Immature natural killer cell (primary cell): ENCODE measurements around the gene CMTM8. TPM values are rescaled to one million over a fixed set of nuclear protein-coding genes. Genes with fewer than 3 reads are reported as not detected.
A peak's percentile ranks its signal among the peaks of the same experiment; 100 is the strongest.

ENCODE experiments used
- DNase-seq, 3 donors: peaks; one replicate each; pipeline ENCODE4 v3.0.0; 2022; ENCODE audit warnings: mixed read lengths in 1 of 3
- H3K27ac Mint-ChIP-seq, 6 donors: one replicate each; pipeline ENCODE4 v1.8.0; 2020; ENCODE audit warnings: mixed read lengths in 6 of 6, mild to moderate bottlenecking in 5 of 6, inconsistent platforms in 4 of 6, moderate library complexity in 3 of 6
- H3K27me3 Mint-ChIP-seq, 3 donors: one replicate each; pipeline ENCODE4 v1.8.0; 2020 to 2021; ENCODE audit warnings: low read depth in 3 of 3, mild to moderate bottlenecking in 3 of 3, mixed read lengths in 3 of 3, moderate library complexity in 3 of 3, inconsistent platforms in 1 of 3
- H3K36me3 Mint-ChIP-seq, 3 donors: one replicate each; pipeline ENCODE4 v1.8.0; 2020; ENCODE audit warnings: mixed read lengths in 3 of 3, inconsistent platforms in 2 of 3, mild to moderate bottlenecking in 2 of 3
- H3K4me1 Mint-ChIP-seq, 2 donors: one replicate each; pipeline ENCODE4 v1.8.0; 2020; ENCODE audit warnings: inconsistent platforms in 2 of 2, mild to moderate bottlenecking in 2 of 2, mixed read lengths in 2 of 2, moderate library complexity in 1 of 2
- H3K4me3 Mint-ChIP-seq, 5 donors: one replicate each; pipeline ENCODE4 v1.8.0; 2020; ENCODE audit warnings: mild to moderate bottlenecking in 5 of 5, mixed read lengths in 5 of 5, inconsistent platforms in 3 of 5, moderate library complexity in 3 of 5
- H3K9me3 Mint-ChIP-seq, 6 donors: one replicate each; pipeline ENCODE4 v1.8.0; 2020; ENCODE audit warnings: mild to moderate bottlenecking in 6 of 6, mixed read lengths in 6 of 6, inconsistent platforms in 4 of 6, moderate library complexity in 3 of 6
- polyA plus RNA-seq, 3 donors: library from polyadenylated mRNA; unstranded; fragments of 300-500 nt; fragmentation: Illumina TruSeq; gene quantifications; one replicate each; pipeline ENCODE4 v1.2.3, GENCODE V29; 2021

Gene CMTM8
- polyA plus RNA-seq, 3 donors from 2014 or later: 1.8 to 2.0 TPM; not detected in 1

DNA sequence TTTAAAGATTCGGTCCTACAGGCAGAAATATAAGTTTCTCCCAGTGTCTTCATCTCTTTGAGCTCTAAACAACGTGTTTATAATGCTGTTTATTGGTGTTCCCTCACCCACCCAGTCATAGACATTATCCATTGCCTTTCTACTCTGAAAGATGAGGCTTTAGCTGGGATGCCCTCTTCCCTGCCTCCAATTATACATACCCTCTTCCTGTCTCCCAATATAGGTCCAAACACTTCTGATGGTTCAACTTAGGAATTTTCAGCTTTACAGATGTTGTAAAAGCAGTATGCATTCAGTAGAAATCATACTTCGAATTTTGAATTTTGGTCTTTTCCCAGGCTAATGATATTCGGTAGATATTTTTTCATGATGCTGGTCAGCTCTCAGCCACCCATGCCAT lies 2.6 kb downstream of the CMTM8 start:
- Mint-ChIP-seq H3K9me3 (peaks cover 0 to 2% (median 0%) of the 10 kb centered on the region in 6 donors), H3K4me3 (peak overlapping the region in 1 of 5 donors; percentile 11), H3K27me3 (peaks cover 2 to 16% (median 16%) of the 10 kb centered on the region in 3 donors), H3K27ac (no peak overlapping the region), H3K36me3 (no peaks in the 10 kb centered on the region), H3K4me1 (peaks cover 17 to 27% of the 10 kb centered on the region in 2 donors)
- DNase-seq: no peak

DNA sequence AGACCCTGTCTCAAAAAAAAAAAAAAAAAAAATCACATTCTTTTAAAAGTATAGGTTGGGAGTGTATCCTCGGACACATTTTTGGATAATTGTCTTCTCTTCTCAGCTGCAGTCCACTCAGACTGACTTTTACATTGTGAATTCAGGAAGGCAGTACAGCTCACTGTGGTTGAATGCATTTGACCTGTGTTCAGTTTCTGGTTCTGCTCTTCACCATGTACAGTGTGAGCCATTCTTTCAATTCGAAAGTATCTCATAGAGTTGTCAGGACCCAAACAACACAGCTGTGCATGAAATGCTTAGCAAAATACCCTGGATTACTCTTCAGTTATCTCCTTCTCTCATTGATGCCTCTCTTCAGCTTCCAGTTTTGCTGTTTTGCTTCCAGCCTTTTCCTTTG lies 5.0 kb downstream of the CMTM8 start:
- peaks cover 19 to 24% of the 10 kb centered on the region in 2 donors for H3K4me1 Mint-ChIP-seq
- H3K27ac Mint-ChIP-seq: no peak overlapping the region
- H3K4me3 Mint-ChIP-seq: no peak overlapping the region

DNA sequence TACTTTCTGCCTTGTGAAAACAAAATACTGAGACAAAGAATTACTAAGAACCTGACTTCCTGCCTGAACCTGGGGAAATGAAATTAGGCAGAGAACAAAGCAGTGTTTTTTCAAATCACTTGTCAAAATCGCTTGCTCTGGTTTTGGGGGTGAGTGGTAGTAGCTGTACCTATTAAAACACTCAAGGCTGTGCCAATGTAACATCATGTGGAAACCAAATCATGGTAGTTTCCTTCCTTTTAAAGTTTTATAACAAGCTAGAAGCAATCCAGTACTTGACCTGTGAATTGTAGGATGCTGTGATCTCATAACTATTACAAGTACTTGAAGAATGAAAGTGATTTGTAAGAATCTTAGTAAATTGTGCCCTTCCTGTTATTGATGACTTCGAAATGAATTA lies 6.7 kb downstream of the CMTM8 start:
- DNase-seq: no peak
- Mint-ChIP-seq H3K27me3 (peaks cover 2 to 7% (median 2%) of the 10 kb centered on the region in 3 donors), H3K4me3 (no peak overlapping the region), H3K27ac (no peak overlapping the region), H3K9me3 (no peaks in the 10 kb centered on the region), H3K36me3 (no peaks in the 10 kb centered on the region), H3K4me1 (peaks cover 12 to 18% of the 10 kb centered on the region in 2 donors)

More for the DNA sequence above, 5.0 kb downstream of the CMTM8 start:
- no peak for DNase-seq
- no peaks in the 10 kb centered on the region for H3K9me3 Mint-ChIP-seq
- no peaks in the 10 kb centered on the region for H3K36me3 Mint-ChIP-seq
- H3K27me3 Mint-ChIP-seq: peaks cover 2 to 17% (median 7%) of the 10 kb centered on the region in 3 donors

DNA sequence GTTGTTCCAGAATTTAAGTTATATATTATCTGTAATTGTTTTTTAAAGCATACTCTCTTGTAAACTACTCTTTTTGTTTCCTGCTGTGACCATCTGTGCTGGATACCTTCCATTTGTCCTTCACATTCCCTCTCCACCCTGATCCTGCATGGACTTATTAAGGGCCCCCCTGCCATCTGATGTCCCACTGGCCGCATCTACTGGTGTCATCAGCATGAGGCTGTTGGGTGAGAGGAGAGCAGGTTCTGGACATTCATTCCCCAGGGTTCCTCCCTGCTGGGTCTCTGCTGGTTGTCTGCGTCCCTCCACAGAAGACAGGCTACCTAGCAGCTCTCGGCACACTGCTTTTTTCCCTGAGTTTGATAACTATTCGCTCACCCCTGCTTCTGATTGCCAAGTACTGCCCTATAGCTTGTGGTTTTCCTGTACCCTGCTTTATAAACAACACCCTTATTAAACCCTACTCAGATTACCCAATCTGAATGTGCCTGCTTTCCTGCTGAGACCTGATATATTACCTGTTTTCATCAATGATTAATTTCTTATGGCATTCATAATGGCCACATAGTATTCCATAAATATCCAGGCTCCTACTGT lies 7.7 kb downstream of the CMTM8 start:
- DNase-seq: no peak
- no peak overlapping the region for H3K4me3 Mint-ChIP-seq
- no peak overlapping the region for H3K27ac Mint-ChIP-seq
- peaks cover 0 to 4% (median 2%) of the 10 kb centered on the region in 3 donors for H3K27me3 Mint-ChIP-seq
- no peaks in the 10 kb centered on the region for H3K9me3 Mint-ChIP-seq
- peaks cover 11 to 16% of the 10 kb centered on the region in 2 donors for H3K4me1 Mint-ChIP-seq
- H3K36me3 Mint-ChIP-seq: no peaks in the 10 kb centered on the region

DNA sequence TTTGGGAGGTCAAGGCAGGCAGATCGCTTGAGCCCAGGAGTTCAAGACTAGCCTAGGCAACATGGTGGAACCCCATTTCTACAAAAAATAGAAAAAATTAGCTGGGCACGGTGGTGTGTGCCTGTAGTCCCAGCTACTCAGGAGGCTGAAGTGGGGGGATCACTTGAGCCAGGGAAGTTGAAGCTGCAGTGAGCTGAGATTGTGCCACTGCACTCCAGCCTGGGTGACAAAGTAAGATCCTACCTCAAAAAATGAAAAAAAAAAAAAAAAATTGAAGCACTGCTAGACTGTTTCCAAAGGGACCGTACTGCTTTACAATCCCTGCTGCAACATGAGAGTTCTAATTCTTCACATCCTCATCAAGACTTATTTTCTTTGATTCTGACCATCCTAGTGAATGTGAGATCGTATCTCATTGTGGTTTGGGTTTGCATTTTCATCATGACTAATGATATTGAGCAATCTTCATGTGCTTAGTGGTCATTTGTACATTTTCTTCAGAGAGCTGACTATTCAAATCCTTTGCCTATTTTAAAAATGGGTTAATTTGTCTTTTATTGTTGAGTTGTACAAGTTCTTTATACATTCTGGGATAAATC lies 10.8 kb downstream of the CMTM8 start:
- Mint-ChIP-seq H3K4me1 (peaks cover 11 to 16% of the 10 kb centered on the region in 2 donors), H3K9me3 (no peaks in the 10 kb centered on the region), H3K27ac (no peak overlapping the region), H3K36me3 (no peaks in the 10 kb centered on the region), H3K4me3 (no peak overlapping the region), H3K27me3 (peaks cover 0 to 2% (median 0%) of the 10 kb centered on the region in 3 donors)
- peak in 1 of 3 donors; percentile 2 for DNase-seq

DNA sequence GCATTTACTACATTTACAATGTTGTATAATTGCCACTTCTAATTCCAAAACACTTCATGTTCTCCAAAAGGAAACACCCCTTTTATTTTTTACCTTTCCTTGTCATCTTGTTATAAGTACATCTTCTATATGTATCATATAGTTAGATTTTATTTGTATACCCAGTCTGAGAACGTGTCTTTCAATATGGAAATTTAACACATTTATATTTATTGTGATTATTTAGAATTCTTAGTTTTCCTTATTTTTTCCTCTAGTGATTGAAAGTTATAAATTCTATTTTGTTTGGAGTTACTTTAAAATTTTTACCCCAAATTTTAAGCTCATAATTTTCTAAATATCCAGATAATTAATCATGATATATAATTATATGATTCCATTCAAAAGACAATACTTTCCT lies 15.8 kb downstream of the CMTM8 start:
- H3K4me1 Mint-ChIP-seq: peaks cover 4 to 14% of the 10 kb centered on the region in 2 donors
- DNase-seq: no peak
- peaks cover 0 to 2% (median 0%) of the 10 kb centered on the region in 3 donors for H3K27me3 Mint-ChIP-seq
- no peak overlapping the region for H3K4me3 Mint-ChIP-seq
- H3K27ac Mint-ChIP-seq: no peak overlapping the region
- H3K9me3 Mint-ChIP-seq: peaks cover 0 to 6% (median 3%) of the 10 kb centered on the region in 6 donors
- peaks cover 0 to 6% (median 4%) of the 10 kb centered on the region in 3 donors for H3K36me3 Mint-ChIP-seq

DNA sequence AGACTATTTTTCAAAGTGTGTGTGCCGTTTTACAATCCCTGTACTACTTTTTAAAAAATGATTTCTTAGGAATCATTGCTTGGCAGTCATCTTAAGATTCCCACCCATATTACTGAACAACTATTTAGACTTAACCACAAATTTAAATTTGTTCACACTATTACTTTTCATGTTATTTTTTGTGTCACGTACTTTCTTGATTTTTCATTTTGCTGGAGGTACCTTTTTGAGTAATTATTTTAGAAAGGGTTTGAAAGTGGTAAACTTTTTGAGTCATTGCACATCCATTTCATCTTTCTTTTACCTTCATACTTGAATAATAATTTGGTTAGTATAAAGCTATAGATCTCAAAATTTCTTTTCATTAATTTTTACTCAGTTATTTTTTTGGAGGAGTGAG lies 16.9 kb downstream of the CMTM8 start:
- no peak overlapping the region for H3K27ac Mint-ChIP-seq
- peaks cover 0 to 6% (median 4%) of the 10 kb centered on the region in 3 donors for H3K36me3 Mint-ChIP-seq
- H3K27me3 Mint-ChIP-seq: peaks cover 0 to 2% (median under 1%) of the 10 kb centered on the region in 3 donors
- peaks cover 0 to 5% of the 10 kb centered on the region in 2 donors for H3K4me1 Mint-ChIP-seq
- peaks cover 0 to 6% (median 3%) of the 10 kb centered on the region in 6 donors for H3K9me3 Mint-ChIP-seq
- no peak for DNase-seq
- H3K4me3 Mint-ChIP-seq: no peak overlapping the region

DNA sequence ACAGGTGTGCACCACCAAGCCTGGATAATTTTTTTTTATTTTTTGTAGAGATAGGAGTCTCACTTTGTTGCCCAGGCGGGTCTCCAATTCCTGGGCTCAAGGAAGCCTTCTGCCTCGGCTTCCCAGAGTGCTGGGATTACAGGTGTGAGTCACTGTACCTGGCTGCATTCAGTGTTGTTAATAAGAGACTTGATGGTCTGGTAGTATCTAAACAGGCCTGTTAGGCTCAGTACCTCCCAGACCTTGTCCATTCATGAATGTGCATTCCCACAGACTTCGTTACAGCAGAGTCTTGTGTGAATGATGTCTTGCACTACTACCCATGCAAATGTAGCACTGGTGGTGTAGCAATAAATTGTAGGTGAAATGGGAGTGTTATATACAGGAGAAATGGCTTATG lies 17.7 kb downstream of the CMTM8 start:
- H3K4me1 Mint-ChIP-seq: peaks cover 0 to 5% of the 10 kb centered on the region in 2 donors
- H3K4me3 Mint-ChIP-seq: no peak overlapping the region
- peaks cover 0 to 6% (median 3%) of the 10 kb centered on the region in 6 donors for H3K9me3 Mint-ChIP-seq
- no peak overlapping the region for H3K27ac Mint-ChIP-seq
- no peak for DNase-seq
- H3K36me3 Mint-ChIP-seq: peaks cover 0 to 6% (median 4%) of the 10 kb centered on the region in 3 donors
- H3K27me3 Mint-ChIP-seq: peaks cover 2 to 3% (median 2%) of the 10 kb centered on the region in 3 donors

DNA sequence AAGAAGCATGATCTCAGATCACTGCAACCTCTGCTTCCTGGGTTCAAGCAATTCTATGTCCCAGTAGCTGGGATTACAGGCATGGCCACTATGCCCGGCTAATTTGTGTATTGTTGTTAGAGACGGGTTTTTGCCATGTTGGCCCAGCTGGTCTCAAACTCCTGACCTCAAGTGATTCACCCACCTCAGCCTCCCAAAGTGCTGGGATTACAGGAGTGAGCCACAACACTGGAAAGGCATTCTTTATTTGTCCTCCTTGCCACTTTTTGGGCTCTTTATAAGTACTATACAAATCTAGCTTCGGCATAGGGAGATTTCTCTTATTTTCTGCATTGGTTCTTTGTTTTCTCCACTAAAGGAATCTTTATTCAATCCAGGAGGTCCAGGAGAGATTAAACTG lies 18.6 kb downstream of the CMTM8 start:
- Mint-ChIP-seq H3K4me3 (no peak overlapping the region), H3K27me3 (peaks cover 2 to 3% (median 2%) of the 10 kb centered on the region in 3 donors), H3K36me3 (peaks cover 0 to 6% (median 4%) of the 10 kb centered on the region in 3 donors), H3K4me1 (peaks cover 0 to 5% of the 10 kb centered on the region in 2 donors), H3K27ac (no peak overlapping the region), H3K9me3 (peaks cover 0 to 6% (median 3%) of the 10 kb centered on the region in 6 donors)
- DNase-seq: no peak

DNA sequence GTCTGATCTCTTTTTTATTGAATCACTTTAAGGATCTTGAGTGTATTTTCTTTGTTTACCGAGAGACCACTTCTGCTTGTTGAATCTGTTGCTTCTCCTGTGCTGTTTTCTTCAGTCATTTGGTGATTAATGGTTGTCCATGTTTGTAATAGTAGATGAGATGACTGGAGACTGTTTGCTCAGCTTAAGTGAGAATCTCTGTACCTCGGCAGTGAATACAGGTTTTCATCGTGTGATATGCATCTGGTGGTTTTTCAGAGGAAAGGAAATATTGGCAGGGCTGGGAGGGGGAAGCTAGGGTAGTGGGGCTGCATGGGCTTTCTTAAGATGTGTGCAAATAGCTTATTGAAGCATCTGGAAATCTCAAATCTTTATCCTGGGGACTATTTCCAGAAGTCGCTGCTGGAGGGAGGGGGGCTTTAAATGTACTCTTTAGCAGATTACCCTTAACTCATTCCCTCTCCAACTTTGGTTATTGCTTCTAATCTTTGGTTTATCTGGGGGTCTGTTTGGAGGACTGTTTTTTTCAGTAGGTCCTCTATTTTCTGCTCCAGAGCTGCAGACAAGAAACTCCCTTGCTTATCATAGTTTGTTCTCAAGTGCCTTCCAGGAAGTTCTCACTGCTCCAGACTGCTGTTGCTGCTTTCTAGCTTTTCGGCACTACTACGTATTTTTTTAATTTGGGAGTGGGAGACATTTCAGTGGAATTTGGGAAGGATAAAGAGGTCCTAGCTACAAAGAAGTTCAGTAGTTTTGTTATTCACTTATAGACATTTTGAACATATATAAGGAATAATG lies 19.4 kb downstream of the CMTM8 start:
- no peak overlapping the region for H3K27ac Mint-ChIP-seq
- no peak for DNase-seq
- peaks cover 0 to 6% (median 3%) of the 10 kb centered on the region in 6 donors for H3K9me3 Mint-ChIP-seq
- no peak overlapping the region for H3K4me3 Mint-ChIP-seq
- peaks cover 0 to 6% (median 4%) of the 10 kb centered on the region in 3 donors for H3K36me3 Mint-ChIP-seq
- H3K27me3 Mint-ChIP-seq: peaks cover 2 to 5% (median 2%) of the 10 kb centered on the region in 3 donors
- H3K4me1 Mint-ChIP-seq: peaks cover 0 to 5% of the 10 kb centered on the region in 2 donors

DNA sequence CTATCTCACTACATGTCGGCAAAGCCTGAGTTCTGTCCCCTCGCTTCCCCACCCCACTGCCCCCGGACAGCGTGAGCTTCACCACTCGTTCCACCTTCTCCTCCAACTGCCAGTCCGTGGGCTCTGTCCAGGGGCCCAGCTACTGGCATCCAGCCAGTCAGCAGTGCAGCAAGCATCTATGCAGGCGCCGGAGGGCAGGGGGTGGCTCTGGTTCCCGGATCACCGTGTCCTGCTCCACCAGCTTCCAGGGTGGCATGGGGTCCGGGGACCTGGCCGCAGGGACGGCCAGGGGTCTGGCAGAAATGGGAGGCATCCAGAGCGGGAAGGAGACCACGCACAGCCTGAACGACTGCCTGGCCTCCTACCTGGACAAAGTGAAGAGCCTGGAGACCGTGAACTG lies 20.4 kb downstream of the CMTM8 start:
- Mint-ChIP-seq H3K9me3 (peaks cover 0 to 6% (median 3%) of the 10 kb centered on the region in 6 donors), H3K36me3 (peaks cover 0 to 6% (median 4%) of the 10 kb centered on the region in 3 donors), H3K4me3 (no peak overlapping the region), H3K27ac (no peak overlapping the region), H3K27me3 (peaks cover 2 to 5% (median 2%) of the 10 kb centered on the region in 3 donors), H3K4me1 (peaks cover 0 to 5% of the 10 kb centered on the region in 2 donors)
- no peak for DNase-seq

DNA sequence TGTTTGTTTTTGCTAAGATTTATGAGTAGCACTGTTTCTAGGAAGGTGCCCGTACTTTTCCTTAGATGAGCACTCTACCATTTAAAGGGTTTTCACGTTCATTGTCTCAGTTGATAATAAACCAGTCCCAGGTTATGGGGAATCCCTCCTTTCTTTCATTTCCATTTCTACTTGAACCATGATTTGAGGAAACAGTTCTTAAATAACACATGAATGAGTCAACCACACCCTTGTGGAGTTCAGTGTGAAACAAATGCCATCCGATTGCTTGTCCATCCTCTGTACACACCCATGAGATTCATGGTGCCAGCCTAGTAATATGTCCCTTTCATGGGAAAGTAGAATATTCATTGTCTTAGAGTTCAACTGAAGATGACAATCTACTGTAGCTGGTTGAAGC lies 23.1 kb downstream of the CMTM8 start:
- peaks cover 2 to 11% (median 2%) of the 10 kb centered on the region in 3 donors for H3K27me3 Mint-ChIP-seq
- DNase-seq: no peak
- H3K36me3 Mint-ChIP-seq: no peaks in the 10 kb centered on the region
- H3K4me1 Mint-ChIP-seq: peaks cover 0 to 5% of the 10 kb centered on the region in 2 donors
- no peaks in the 10 kb centered on the region for H3K9me3 Mint-ChIP-seq
- no peak overlapping the region for H3K27ac Mint-ChIP-seq
- H3K4me3 Mint-ChIP-seq: no peak overlapping the region

DNA sequence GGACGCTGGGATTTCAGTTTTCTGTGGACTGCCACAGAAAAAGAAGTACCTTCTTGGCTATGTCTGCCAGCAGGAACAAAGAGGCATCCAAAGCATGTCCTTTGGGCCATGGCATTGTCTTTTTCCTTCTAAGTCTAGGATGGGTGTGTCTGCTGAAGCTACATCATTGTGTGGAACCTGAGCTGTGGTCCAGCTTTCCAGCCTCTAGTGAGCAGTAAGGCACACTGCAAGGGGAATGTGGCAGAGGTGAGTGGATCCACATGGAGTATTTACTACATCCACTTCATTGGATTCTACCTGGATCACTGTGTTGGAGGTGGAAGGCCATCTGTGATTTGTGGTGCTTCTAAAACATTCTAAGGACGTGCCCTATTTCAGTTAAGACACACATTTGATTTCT lies 23.7 kb downstream of the CMTM8 start:
- H3K27ac Mint-ChIP-seq: no peak overlapping the region
- no peaks in the 10 kb centered on the region for H3K9me3 Mint-ChIP-seq
- peaks cover 0 to 5% of the 10 kb centered on the region in 2 donors for H3K4me1 Mint-ChIP-seq
- no peaks in the 10 kb centered on the region for H3K36me3 Mint-ChIP-seq
- peaks cover 2 to 11% (median 3%) of the 10 kb centered on the region in 3 donors for H3K27me3 Mint-ChIP-seq
- DNase-seq: no peak
- no peak overlapping the region for H3K4me3 Mint-ChIP-seq

DNA sequence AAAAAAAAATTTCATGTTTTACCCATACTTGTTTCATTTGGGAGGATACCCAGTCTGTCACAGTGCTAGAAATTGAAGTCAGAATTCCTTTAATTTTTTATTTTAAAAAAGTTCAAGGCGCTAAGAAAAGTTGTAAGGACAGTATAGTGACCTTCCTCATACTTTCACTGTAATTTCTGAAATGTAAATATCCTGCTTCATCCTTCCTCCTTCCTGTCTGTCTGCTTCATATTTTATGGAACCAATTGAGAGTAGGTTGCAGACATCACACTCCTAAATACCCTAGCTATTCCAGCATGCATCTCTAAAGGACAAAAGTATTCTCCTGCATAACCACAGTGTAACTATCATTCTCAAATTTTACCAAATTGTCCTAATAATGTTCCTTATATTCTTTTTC lies 35.8 kb downstream of the CMTM8 start:
- Mint-ChIP-seq H3K9me3 (no peaks in the 10 kb centered on the region), H3K4me1 (no peaks in the 10 kb centered on the region), H3K4me3 (no peak overlapping the region), H3K27me3 (peaks cover 2 to 11% (median 2%) of the 10 kb centered on the region in 3 donors), H3K36me3 (no peaks in the 10 kb centered on the region), H3K27ac (no peak overlapping the region)
- DNase-seq: no peak
